HCT116 (cell line): Measurements from ENCODE around the gene PEDS1.

Source experiments
- SIN3A ChIP-seq: IDR thresholded peaks from 2 replicates; pipeline ENCODE4 v1.6.1; 2012; ENCODE audit warnings: low read depth
- YY1 ChIP-seq: IDR thresholded peaks from 2 replicates; pipeline ENCODE4 v1.6.1; 2011; ENCODE audit warnings: low read length, low read depth, moderate library complexity, mild to moderate bottlenecking; ENCODE audit not compliant: insufficient replicate concordance; ENCODE audit errors: extremely low read depth

DNA sequence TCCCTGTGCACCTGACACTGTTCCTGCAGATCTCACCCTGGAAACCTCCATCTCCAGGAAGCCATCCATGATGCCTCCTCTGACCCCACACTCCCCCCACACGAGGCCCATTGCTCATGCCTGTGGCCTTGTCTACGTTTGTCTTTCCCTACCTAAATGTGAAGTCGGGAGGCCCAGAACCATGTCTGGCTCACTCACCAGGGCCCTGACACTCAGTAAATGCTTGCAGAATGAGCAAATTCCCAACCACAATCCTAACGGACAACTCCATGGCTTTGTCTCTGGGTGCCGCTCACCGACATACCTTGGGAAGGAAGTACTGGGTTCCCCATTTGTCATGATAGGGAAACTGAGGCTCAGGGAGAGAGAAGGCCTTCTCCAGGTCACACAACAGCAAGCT is 7.3 kb downstream of the PEDS1 start:
- TF ChIP-seq YY1 = no peak
- TF ChIP-seq SIN3A = no peak
